Measurements from ENCODE around the gene CTBS.
"Not testable (repeated sequence)": the region's sequence is repeated elsewhere in the genome, so short reads cannot be mapped to it uniquely, and the experiment has no call there.

Gene CTBS

GRCh38 chr1:84585803-84586202 lies 11.6 kb upstream of the CTBS start:
- no peak for DNase-seq (ENCODE audit: low spot score)

GRCh38 chr1:84584126-84584525 lies 9.9 kb upstream of the CTBS start:
- DNase-seq (ENCODE audit: low spot score) = no peak

GRCh38 chr1:84583648-84584047 lies 9.4 kb upstream of the CTBS start:
- no peak for DNase-seq (ENCODE audit: low spot score)

GRCh38 chr1:84582802-84583587 lies 8.8 kb upstream of the CTBS start:
- no peak for DNase-seq (ENCODE audit: low spot score)

- DNase-seq (ENCODE audit: low spot score) = no peak
These were observed 7.4 kb upstream of the CTBS start for GRCh38 chr1:84581648-84582047.

GRCh38 chr1:84574936-84575335 lies 696 bp upstream of the CTBS start:
- DNase-seq (ENCODE audit: low spot score) = no peak

- DNase-seq (ENCODE audit: low spot score) = no peak
These were observed 716 bp downstream of the CTBS start for GRCh38 chr1:84573481-84573966.

- DNase-seq (ENCODE audit: low spot score) = no peak
These were observed 3.1 kb downstream of the CTBS start for GRCh38 chr1:84571150-84571535.

- DNase-seq (ENCODE audit: low spot score) = no peak
These were observed 3.6 kb downstream of the CTBS start for GRCh38 chr1:84570436-84571149.

GRCh38 chr1:84569216-84569615 lies 5.0 kb downstream of the CTBS start:
- no peak for DNase-seq (ENCODE audit: low spot score)

GRCh38 chr1:84550826-84551225 lies 23.4 kb downstream of the CTBS start:
- DNase-seq (ENCODE audit: low spot score) = no peak

GRCh38 chr1:84541679-84542078 lies 32.6 kb downstream of the CTBS start:
- no peak for DNase-seq (ENCODE audit: low spot score)

- DNase-seq (ENCODE audit: low spot score) = no peak
These were observed 33.5 kb downstream of the CTBS start for GRCh38 chr1:84540759-84541158.

GRCh38 chr1:84539972-84540371 lies 34.3 kb downstream of the CTBS start:
- DNase-seq (ENCODE audit: low spot score) = no peak

- DNase-seq (ENCODE audit: low spot score) = no peak
These were observed 35.6 kb downstream of the CTBS start for GRCh38 chr1:84538599-84538998.

- DNase-seq (ENCODE audit: low spot score) = no peak
These were observed 48.5 kb downstream of the CTBS start for GRCh38 chr1:84525779-84526178.

GRCh38 chr1:84524590-84524989 lies 49.6 kb downstream of the CTBS start:
- no peak for DNase-seq (ENCODE audit: low spot score)

- no peak for DNase-seq (ENCODE audit: low spot score)
These were observed 63.6 kb downstream of the CTBS start for GRCh38 chr1:84510668-84511067.

- no peak for DNase-seq (ENCODE audit: low spot score)
These were observed 64.1 kb downstream of the CTBS start for GRCh38 chr1:84510165-84510564.

- DNase-seq (ENCODE audit: low spot score) = no peak
These were observed 65.2 kb downstream of the CTBS start for GRCh38 chr1:84509029-84509428.

GRCh38 chr1:84508510-84508909 lies 65.7 kb downstream of the CTBS start:
- DNase-seq (ENCODE audit: low spot score) = no peak

- not testable (repeated sequence) for DNase-seq (ENCODE audit: low spot score)
These were observed 66.4 kb downstream of the CTBS start for GRCh38 chr1:84507887-84508286.

- no peak for DNase-seq (ENCODE audit: low spot score)
These were observed 67.3 kb downstream of the CTBS start for GRCh38 chr1:84506729-84507453.
